Activated B cell treated with CpG ODN at 0.5 μM for 24 hours (primary cell): ENCODE results near the gene TANGO2. TPM values are rescaled to one million over a fixed set of nuclear protein-coding genes. Genes with fewer than 3 reads are reported as not detected.

Experiments used
- ATAC-seq: fragments of 200-7000 bp; cut with Tn5 transposase; one replicate; pipeline ENCODE4 v1.10.0; 2021; ENCODE audit warnings: low read depth, mild to moderate bottlenecking, moderate library complexity
- CTCF ChIA-PET: fragments of 350-600 bp; sonication (Branson Sonifier 250); formaldehyde crosslinking; loops from one replicate; lab custom pipeline; 2021; ENCODE audit warnings: antibody characterized with exemption; lab: Charles Lee
- POLR2A ChIA-PET: fragments of 350-600 bp; sonication (Branson Sonifier 250); formaldehyde crosslinking; loops from one replicate; lab custom pipeline; 2021; ENCODE audit warnings: antibody characterized with exemption; lab: Charles Lee
- DNase-seq: peaks from one replicate; pipeline ENCODE4 v3.0.0; 2022
- H3K27ac Mint-ChIP-seq: one replicate; pipeline ENCODE4 v1.8.0; 2020; ENCODE audit warnings: mixed read lengths
- H3K27me3 Mint-ChIP-seq: one replicate; pipeline ENCODE4 v1.8.0; 2021; ENCODE audit warnings: mixed read lengths
- H3K36me3 Mint-ChIP-seq: one replicate; pipeline ENCODE4 v1.8.0; 2021; ENCODE audit warnings: low read depth, mixed read lengths
- H3K4me1 Mint-ChIP-seq: one replicate; pipeline ENCODE4 v1.8.0; 2021; ENCODE audit warnings: mixed read lengths
- H3K4me3 Mint-ChIP-seq: one replicate; pipeline ENCODE4 v1.8.0; 2020; ENCODE audit warnings: mild to moderate bottlenecking, mixed read lengths
- H3K9me3 Mint-ChIP-seq: one replicate; pipeline ENCODE4 v1.8.0; 2020; ENCODE audit warnings: mixed read lengths
- intact Hi-C: fragments of 100-400 bp; cut with micrococcal nuclease; formaldehyde crosslinking; loops from one replicate; pipeline ENCODE4 v1.15.1; 2024
- total RNA-seq: library from RNA; stranded (reverse); gene quantifications from 2 replicates; pipeline ENCODE4 v1.2.3, GENCODE V29; 2022
- TF ChIP-seq, protein P1 (sequence below): fragments of 200-600 bp; IDR thresholded peaks from one replicate; pipeline ENCODE4 v1.8.0; 2022; ENCODE audit warnings: antibody characterized with exemption, mild to moderate bottlenecking

The TANGO2 gene
- total RNA-seq, 1 donor from 2014 or later, result 47.2 TPM

DNA sequence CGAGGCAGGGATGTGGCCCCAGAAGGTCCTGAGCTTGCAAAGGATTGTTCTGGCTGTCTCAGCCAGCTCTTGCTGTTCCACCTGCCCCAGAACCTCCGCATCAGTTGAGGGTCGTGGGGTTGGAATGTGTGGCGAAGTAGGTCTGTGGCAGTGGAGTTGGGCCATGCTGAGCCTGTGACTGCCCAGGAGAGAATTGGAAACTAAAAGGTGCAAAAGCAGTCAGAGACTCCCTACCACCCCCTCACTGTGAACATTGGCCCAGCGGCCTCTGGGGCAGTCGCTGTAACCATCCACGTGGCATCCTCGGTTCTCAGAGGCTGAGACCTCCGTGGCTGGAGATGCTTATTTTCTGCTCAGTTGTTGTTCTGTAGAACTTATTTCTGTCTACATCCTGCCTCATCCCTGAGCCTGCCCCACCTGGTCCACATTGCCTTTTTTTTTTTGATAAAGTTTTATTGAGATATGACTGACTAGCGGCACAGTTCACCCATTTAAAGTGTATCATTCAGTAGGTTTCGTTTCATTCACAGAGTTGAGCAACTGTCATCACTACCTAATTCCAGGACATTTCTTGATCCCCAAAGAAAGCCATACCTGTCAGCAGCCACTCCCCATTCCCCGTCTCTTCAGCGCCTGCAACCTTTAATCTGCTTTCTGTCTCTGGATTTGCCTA lies 36.8 kb downstream of the TANGO2 start:
- ATAC-seq (no peak), DNase-seq (no peak)
- Mint-ChIP-seq H3K36me3 (peaks cover 84% of the 10 kb centered on the region), H3K9me3 (no peaks in the 10 kb centered on the region), H3K4me3 (no peak overlapping the region), H3K27me3 (no peaks in the 10 kb centered on the region), H3K4me1 (no peaks in the 10 kb centered on the region), H3K27ac (no peak overlapping the region)
- ChIA-PET POLR2A (no interaction called here), CTCF (no interaction called here)
- intact Hi-C loops, result no loop called here
- TF ChIP-seq, protein P1, sequence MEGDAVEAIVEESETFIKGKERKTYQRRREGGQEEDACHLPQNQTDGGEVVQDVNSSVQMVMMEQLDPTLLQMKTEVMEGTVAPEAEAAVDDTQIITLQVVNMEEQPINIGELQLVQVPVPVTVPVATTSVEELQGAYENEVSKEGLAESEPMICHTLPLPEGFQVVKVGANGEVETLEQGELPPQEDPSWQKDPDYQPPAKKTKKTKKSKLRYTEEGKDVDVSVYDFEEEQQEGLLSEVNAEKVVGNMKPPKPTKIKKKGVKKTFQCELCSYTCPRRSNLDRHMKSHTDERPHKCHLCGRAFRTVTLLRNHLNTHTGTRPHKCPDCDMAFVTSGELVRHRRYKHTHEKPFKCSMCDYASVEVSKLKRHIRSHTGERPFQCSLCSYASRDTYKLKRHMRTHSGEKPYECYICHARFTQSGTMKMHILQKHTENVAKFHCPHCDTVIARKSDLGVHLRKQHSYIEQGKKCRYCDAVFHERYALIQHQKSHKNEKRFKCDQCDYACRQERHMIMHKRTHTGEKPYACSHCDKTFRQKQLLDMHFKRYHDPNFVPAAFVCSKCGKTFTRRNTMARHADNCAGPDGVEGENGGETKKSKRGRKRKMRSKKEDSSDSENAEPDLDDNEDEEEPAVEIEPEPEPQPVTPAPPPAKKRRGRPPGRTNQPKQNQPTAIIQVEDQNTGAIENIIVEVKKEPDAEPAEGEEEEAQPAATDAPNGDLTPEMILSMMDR, result no peak

DNA sequence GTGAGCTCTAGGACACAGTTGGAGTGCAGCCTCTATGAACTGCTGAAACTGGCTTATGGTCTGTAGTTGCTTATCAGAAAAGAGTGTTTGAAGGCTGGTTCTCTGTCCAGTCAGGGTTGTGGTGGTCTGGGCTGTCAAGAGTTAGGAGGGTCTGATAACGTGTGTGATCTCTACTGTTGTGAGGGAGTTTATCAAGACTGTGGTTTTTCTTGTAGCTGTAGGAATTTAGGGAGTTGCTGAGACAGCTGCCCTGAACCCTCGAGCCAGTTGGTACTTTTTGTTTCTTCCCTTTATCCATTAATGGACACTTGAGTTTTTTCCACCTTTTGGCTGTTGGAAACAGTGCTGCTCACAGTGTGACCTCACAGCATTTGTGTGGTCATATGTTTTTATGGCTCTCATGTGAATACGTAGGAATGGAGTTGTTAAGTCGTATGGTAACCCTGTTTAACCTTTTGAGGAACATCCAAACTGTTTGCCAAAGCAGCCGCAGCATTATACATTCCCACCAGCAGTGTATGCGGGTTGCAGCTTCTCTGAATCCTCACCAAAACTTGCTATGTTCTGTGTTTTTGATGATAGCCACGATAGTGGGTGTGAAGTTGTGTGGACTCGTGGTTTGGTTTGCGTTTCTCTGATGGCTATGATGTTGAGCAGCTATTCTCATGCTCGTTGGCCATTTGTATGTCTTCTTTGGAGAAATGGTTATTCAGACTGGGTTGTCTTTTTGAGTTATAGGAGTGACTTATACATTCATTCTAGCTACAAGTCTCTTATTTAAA lies 38.3 kb downstream of the TANGO2 start:
- DNase-seq, result no peak
- ChIA-PET CTCF (no interaction called here), POLR2A (no interaction called here)
- no peaks in the 10 kb centered on the region for H3K9me3 Mint-ChIP-seq
- ATAC-seq, result no peak
- H3K4me1 Mint-ChIP-seq, result no peaks in the 10 kb centered on the region
- intact Hi-C loops, result no loop called here
- TF ChIP-seq, protein P1, result no peak
- H3K27me3 Mint-ChIP-seq, result no peaks in the 10 kb centered on the region
- H3K4me3 Mint-ChIP-seq, result no peak overlapping the region
- H3K36me3 Mint-ChIP-seq, result peaks cover 80% of the 10 kb centered on the region
- H3K27ac Mint-ChIP-seq, result no peak overlapping the region

DNA sequence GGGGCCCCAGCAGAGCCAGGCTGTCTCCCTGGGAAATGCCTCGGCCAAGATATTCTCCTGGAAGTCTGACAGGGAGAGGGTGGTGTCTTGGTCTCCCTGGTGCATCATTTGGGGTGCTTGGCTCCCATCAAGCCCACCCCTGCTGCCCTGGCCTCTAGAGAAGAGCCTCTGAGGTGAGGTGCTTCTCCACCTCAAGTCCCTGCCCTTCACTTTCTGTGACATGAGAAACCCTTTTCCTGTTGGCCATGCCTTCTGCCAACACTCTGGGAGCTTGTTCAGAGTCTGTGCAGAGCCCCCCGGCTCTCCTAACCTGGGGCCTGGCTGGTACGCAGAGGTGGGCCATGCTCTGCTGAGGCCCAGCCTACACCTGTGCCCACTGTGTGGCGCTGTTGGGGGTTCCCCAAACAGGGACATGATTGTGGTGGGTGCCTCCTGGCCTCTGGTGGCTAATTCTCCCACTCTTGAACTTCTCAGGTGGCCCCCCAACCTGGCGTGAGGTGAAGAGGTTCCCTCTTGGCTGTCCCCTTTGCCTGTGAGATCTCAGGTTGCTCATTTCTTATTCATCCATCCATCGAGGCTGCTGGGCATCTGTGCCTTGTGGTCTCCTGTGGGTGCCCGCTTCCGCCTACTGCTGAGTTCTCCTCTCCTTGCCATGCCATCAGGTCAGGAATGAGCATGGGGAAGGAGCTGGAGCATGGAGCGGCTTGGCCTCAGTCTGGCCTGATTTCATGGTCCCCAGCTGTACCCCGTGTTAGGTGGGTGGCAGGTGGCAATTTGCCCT lies 40.0 kb downstream of the TANGO2 start:
- intact Hi-C loops, result no loop called here
- Mint-ChIP-seq H3K4me3 (no peak overlapping the region), H3K9me3 (no peaks in the 10 kb centered on the region), H3K36me3 (peaks cover 74% of the 10 kb centered on the region), H3K4me1 (no peaks in the 10 kb centered on the region), H3K27me3 (no peaks in the 10 kb centered on the region), H3K27ac (no peak overlapping the region)
- TF ChIP-seq, protein P1, result no peak
- ChIA-PET CTCF (no interaction called here), POLR2A (interaction anchor here (0.6 kb wide), 1 partner anchor 11 kb away, joined by 6 read pairs; no protein-coding TSS in a partner anchor)
- DNase-seq (no peak), ATAC-seq (no peak)

DNA sequence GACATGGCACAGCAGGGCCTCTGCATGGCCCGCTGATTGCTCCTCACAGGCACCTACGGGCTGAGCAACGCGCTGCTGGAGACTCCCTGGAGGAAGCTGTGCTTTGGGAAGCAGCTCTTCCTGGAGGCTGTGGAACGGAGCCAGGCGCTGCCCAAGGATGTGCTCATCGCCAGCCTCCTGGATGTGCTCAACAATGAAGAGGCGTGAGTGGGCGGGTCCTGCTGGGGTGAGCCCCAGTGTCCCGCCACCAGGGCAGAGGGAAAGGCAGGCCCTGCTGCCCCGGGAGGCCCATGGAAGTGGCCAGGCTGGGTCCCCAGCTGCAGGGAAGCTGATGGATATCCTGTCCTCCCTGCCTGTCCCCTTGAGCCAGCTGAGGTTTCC lies 40.6 kb downstream of the TANGO2 start:
- ChIA-PET CTCF (no interaction called here), POLR2A (interaction anchor here (0.6 kb wide), 1 partner anchor 11 kb away, joined by 6 read pairs; no protein-coding TSS in a partner anchor)
- H3K4me3 Mint-ChIP-seq, result no peak overlapping the region
- TF ChIP-seq, protein P1, result no peak
- H3K9me3 Mint-ChIP-seq, result no peaks in the 10 kb centered on the region
- H3K4me1 Mint-ChIP-seq, result no peaks in the 10 kb centered on the region
- intact Hi-C loops, result no loop called here
- H3K36me3 Mint-ChIP-seq, result peaks cover 69% of the 10 kb centered on the region
- no peaks in the 10 kb centered on the region for H3K27me3 Mint-ChIP-seq
- no peak overlapping the region for H3K27ac Mint-ChIP-seq
- DNase-seq (no peak), ATAC-seq (no peak)
